HG02943 (cell line): Measurements from ENCODE around the gene HOXB7.
A peak's percentile ranks its signal among the peaks of the same experiment; 100 is the strongest.

Experiments
- ATAC-seq: cut with Tn5 transposase; IDR thresholded peaks from one replicate; pipeline ENCODE4 v1.9.1; 2021; ENCODE audit warnings: mild to moderate bottlenecking, low read depth, moderate library complexity; ENCODE audit not compliant: unreplicated experiment

The HOXB7 gene

GRCh38 chr17:48569674-48570324 is 41.0 kb downstream of the HOXB7 start:
- no peak for ATAC-seq

- ATAC-seq = no peak
These were observed 41.6 kb downstream of the HOXB7 start for GRCh38 chr17:48569240-48569582.

DNA sequence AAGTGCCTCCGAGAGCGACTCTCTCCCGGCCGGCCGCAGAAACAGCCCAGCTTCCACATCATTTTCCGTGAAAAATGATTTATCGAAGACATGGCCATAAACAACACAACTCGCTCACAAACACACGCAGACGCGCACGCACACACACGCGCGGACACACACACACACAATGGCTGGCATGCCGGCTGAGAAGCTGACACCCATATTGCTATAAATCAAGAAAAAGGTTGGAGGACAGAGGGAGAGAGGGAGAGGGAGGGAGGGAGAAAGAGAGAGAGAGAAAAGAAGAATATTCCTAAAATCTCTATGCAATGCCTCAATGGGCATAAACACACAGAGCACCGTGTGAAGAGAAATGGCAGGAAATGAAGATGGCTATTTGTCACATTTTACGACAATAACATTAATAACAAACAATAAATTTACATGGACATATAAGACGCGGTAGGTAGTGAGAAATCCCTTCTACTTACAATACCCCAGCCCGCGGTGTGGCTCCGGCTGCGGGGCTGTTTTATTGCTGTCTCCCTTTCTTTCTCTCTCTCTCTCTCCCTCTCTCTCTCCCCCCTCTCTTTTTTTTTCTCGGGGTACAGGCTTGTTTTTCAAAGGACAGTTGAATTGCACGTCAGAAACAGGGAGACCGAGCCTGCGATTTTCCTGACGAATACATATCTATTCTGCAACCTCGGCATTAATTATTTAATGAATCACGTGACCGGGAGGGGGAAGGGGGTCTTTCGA is 42.1 kb downstream of the HOXB7 start:
- no peak for ATAC-seq

DNA sequence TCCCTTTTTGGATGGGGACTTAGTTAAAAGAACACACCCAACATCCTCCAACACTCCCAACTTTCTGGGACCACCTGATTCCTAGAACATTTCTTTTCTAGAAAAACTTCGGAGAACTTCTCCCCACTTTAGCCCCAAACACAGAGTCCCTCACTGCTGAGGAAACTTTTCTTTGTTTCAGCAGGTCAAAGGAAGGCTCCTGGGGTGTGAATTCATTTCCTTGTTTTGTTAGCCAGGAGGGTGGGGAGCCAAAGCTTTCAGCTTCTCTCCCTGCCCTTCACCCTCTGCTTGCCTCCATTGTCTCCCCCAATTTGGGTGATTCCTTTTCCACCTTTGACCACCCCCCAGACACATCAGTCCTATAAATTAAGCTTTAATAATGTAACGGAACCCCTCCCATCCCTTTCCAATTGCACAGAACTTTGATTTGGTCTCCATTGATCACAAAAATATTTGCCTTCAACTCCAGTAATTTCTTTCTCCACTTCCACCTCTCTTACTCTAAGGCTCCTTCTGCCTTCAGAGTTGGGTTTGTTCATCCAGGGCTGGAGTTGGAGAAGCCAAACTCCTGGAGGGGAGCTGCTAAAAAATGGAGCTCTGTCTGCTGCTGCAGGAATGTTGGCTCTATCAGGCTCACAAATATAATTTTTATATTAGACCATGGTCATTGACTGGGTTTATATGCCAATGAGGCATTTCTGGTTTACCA is 43.0 kb downstream of the HOXB7 start:
- no peak for ATAC-seq

DNA sequence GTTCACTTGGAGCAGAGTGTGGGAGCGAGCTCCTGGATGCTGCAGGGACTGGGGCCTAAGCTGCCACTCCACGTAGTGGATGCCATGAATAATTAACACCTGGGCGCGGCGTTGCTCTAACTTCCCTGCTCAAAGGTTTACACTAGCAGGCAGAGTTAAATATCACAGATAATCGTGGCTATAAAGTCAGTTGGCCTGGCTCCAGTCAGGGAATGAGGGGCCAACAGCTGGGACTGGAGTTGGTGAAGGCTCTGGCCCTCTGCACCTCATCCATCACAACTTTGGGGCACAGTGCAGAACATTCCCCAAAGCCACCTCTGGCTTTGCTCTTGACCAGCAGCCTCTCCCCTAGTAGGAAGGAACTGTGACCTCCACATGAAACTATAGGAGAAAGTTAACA is 43.6 kb downstream of the HOXB7 start:
- ATAC-seq = no peak

DNA sequence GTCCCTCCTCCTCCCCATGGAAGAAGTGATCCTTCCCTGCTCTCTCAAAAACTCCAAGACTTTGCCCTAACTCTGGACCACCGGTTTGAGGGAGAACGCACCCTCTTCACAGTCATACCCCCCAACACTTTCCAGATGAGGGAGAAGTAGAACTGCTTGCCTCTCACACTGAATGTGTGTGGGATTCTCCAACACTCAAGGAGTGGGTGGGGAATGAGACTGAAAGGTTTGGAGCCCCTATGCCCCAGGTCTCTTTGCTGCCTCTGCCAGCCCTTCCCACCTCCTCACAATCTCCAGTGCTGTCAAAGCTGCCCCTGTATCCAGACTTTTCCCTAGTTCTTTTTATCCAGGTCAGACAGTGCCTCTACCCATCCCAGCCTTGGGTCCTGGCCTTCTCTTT is 44.1 kb downstream of the HOXB7 start:
- no peak for ATAC-seq

GRCh38 chr17:48565925-48566710 is 44.7 kb downstream of the HOXB7 start:
- no peak for ATAC-seq

GRCh38 chr17:48565022-48565554 is 45.7 kb downstream of the HOXB7 start:
- ATAC-seq = no peak

DNA sequence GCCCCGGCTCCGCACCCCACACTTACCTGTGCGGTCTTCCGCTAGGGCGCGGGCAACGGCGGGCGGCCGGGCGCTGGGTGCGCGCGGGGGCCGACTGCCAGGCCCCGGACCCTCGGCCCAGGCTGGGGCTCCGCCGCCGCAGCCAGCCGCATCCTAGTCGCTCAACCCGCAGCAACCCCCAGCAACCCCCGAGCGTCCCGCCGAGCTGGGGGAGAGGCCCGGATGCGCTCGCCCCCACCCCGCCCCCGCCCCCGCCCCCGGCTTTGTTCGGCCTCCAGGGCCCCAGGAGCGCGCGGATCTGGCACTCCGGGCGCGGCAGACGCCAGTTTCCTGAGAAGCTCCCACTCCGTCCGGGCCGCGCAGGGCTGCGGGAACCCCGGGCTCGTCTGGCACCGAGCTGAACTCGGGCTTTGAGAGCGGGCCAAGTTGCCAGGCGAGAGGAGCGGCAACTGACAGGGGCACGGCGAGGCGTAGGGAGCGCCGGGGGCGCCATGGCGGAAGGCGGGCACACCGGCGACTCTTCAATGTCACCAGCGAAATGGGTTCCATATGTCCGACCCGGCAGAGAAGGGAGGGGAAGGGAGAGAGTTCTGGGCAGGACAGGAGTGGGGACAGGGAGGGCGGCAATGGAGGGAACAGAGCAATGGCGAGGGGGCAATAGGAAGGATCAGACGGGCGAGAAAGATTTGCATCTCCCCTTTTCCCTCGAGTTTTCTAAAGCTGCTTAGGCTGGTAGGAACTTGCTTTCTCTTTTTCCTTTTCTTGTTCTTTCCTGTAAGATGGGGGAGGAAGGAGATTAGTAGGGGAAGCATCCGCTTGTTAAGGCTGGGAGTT is 46.4 kb downstream of the HOXB7 start:
- ATAC-seq = no peak

GRCh38 chr17:48563867-48564187 is 47.0 kb downstream of the HOXB7 start:
- no peak for ATAC-seq

GRCh38 chr17:48563385-48563838 is 47.4 kb downstream of the HOXB7 start:
- ATAC-seq = no peak

- no peak for ATAC-seq
These were observed 47.9 kb downstream of the HOXB7 start for GRCh38 chr17:48562934-48563333.

DNA sequence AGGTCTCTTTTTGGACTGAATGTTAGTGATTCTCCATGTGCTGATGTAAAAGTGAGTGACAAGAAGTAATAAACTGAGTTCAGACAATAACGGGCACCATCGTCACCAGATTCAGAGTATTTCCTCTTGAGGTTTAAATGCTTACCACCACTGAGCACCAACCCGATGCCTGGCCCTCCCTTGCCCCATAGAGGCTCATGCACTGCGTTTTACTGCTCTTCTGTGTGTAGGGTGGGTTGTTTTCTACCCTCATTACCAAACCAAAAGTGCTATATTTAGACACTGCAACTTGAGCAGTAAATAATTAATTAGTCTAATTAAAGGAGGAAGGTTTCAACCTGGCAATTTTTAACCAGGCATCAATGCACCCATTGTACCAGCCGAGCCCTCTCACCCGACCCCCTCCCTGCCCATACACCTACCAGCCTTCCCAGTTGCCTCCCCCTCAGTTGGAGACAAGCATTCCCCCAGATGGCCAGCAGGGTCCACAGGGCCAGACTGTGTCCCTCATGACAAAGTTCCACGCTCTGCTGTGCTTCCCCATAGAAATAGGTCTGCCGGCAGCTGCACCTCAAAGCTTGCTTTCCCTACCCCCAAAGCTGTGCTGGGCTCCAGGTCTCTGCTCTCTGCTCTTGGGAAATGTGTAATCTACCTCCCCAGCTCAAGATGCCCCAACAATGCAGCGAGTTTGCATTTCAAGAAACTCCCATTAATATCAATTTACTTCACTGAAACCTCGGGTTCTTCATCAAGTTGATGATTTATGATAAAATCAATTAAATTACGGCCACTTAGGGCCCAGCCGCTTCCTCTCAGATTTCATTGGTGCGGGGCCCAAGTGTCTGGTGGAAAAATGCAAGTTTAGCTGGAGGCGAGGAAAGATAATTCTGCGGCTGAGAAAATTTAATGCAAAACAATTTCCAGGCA is 48.7 kb downstream of the HOXB7 start:
- ATAC-seq = peak; percentile 77

DNA sequence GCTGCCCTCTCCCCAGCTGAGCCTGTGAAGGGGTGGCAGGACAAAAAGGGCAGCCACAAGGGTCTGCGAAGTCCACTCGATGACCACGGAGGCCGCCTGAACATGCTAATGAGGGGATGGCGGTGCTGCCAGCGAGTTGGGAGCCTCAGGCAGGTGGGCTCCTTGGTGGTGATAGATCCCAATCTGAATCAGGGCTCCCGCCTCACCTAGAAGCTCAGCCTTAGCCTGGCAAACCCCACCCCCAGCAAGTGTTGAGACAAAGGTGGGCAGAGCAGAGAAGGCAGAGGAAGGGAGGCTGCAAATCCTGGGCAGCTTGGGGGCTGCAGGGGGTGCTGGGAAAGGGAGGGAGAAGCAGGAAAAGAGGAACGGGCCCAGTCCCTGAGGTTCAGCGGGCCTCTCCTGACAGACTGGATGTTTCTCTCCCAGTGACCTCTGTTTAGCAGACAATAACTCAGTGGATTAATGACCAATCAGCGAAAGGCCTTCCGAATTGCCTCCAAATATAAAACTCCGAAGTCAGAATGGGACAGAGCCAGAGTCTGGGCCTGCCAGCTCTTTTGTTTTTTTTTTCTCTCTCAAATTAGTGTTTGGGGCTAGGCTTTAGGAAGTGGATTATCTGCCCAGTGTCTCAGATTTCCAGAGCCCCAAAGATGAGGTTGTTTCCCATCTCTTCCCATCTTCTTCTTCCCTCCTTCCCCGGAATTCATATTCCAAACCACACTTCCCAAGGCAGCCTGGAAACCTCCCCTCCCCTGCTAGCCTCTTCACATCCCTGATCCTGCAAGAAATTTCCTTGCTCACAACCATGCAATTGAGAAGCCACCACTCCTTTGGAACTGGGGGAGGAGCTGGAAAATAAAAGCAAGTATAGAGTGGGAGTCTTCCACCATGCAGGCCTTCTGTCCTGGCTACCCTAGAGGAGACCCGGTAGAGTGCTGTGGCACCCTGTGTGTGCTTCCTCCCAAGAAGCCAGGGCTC is 50.7 kb downstream of the HOXB7 start:
- no peak for ATAC-seq

GRCh38 chr17:48559122-48559839 is 51.5 kb downstream of the HOXB7 start:
- ATAC-seq = no peak

DNA sequence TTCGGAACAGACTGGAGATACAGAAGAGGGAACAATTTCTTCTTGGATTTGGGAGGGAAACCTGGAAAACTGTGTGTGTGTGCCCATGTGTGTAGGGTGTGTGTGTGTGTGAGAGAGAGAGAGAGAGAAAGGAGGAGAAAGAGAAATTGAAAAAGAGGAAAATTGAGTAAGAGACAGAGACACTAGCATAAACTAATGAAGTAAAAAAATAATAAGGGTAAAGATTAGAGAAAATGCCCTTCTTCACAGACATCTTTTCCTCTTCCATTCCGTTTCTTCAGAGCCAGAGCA is 52.0 kb downstream of the HOXB7 start:
- ATAC-seq = no peak
